Liver (tissue), 3 donors: ENCODE results near the gene HMX3.

Source experiments
- FOXA1 ChIP-seq: IDR thresholded peaks from 2 replicates; pipeline ENCODE4 v1.6.1; 2016; ENCODE audit warnings: antibody characterized with exemption
- FOXA2 ChIP-seq: IDR thresholded peaks from 2 replicates; pipeline ENCODE4 v1.6.1; 2016; ENCODE audit warnings: antibody characterized with exemption
- GABPA ChIP-seq, 2 donors: IDR thresholded peaks in 1 of 2; conservative IDR thresholded peaks in 1 of 2; 2 replicates each; pipeline ENCODE4 v1.6.1; 2016; ENCODE audit warnings: antibody characterized with exemption in 2 of 2, mild to moderate bottlenecking in 1 of 2, moderate library complexity in 1 of 2
- JUND ChIP-seq, 2 donors: IDR thresholded peaks; 2 replicates each; pipeline ENCODE4 v1.6.1; 2016; ENCODE audit warnings: antibody characterized with exemption in 2 of 2
- NR2F2 ChIP-seq: IDR thresholded peaks from 2 replicates; pipeline ENCODE4 v1.6.1; 2016; ENCODE audit warnings: antibody characterized with exemption
- RAD21 ChIP-seq, 2 donors: IDR thresholded peaks; 2 replicates each; pipeline ENCODE4 v1.6.1; 2016; ENCODE audit warnings: antibody characterized with exemption in 2 of 2, mild to moderate bottlenecking in 2 of 2
- RXRA ChIP-seq, 2 donors: IDR thresholded peaks; 2 replicates each; pipeline ENCODE4 v1.6.1; 2017 to 2018; ENCODE audit warnings: antibody characterized with exemption in 2 of 2, mild to moderate bottlenecking in 1 of 2
- SP1 ChIP-seq: IDR thresholded peaks from 2 replicates; pipeline ENCODE4 v1.6.1; 2018; ENCODE audit warnings: antibody characterized with exemption, mild to moderate bottlenecking
- TAF1 ChIP-seq: conservative IDR thresholded peaks from 2 replicates; pipeline ENCODE4 v1.6.1; 2016; ENCODE audit warnings: antibody characterized with exemption, mild to moderate bottlenecking
- YY1 ChIP-seq: IDR thresholded peaks from 2 replicates; pipeline ENCODE4 v1.6.1; 2016; ENCODE audit warnings: antibody characterized with exemption, mild to moderate bottlenecking
- TF ChIP-seq, protein P1 (sequence below): IDR thresholded peaks from 2 replicates; pipeline ENCODE4 v1.6.1; 2016; ENCODE audit warnings: antibody characterized with exemption, mild to moderate bottlenecking
- TF ChIP-seq, protein P2 (sequence below): fragments of 150-350 bp; IDR thresholded peaks from 2 replicates; pipeline ENCODE4 v1.5.1; 2017; ENCODE audit warnings: improper control_type of control experiment, low read depth, low read length; ENCODE audit not compliant: missing input control
- TF ChIP-seq, protein P3 (sequence below): IDR thresholded peaks from 2 replicates; pipeline ENCODE4 v1.6.1; 2016; ENCODE audit warnings: antibody characterized with exemption
- TF ChIP-seq, protein P4 (sequence below): IDR thresholded peaks from 2 replicates; pipeline ENCODE4 v1.6.1; 2016; ENCODE audit warnings: antibody characterized with exemption
- donor health status: healthy.
- donor health status: healthy.

DNA sequence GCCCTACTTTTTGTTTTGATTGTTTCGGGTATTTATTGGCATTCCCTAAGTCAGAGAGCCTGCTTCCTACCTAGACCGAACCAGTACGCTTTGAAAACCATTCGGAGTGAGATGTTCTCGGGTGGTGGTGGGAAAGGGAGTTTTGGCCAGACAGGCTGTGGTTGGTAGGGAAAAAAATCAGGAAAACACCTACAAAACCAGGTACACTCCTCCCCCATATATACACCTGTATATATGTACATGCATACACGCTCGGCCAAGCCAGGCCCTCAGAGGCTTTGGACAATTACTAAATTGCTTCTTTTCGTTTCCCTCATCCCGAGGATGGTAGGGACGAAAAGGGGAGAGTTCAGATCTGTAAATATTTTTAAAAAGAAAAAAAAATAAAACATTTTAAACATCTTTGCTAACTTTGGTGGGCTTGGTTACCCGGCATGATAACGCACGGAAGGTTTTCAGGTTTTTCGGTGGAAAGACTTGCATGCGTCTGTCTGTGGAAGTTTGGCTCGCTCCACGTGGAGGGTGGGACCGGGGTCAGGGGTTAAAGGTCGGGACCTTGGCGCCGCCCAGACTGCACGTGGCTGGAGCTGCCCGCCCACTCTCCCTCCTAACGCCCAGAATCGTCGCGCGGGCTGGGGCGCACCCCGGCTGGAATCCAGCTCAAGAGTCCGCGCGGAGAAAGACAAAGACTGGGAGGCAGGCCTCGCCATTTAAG, 14.7 kb downstream of the HMX3 start:
- TF ChIP-seq JUND (IDR thresholded peaks at IDR 0.05) (no peak), YY1 (no peak), FOXA1 (no peak), NR2F2 (peak; percentile 27), RXRA (IDR thresholded peaks at IDR 0.05) (no peak), RAD21 (IDR thresholded peaks at IDR 0.05) (no peak), GABPA (IDR thresholded peaks at IDR 0.05 in 1 of 2, conservative IDR thresholded peaks at IDR 0.05 in 1 of 2) (no peak), TAF1 (no peak), FOXA2 (no peak), SP1 (no peak)
- TF ChIP-seq, protein P1, sequence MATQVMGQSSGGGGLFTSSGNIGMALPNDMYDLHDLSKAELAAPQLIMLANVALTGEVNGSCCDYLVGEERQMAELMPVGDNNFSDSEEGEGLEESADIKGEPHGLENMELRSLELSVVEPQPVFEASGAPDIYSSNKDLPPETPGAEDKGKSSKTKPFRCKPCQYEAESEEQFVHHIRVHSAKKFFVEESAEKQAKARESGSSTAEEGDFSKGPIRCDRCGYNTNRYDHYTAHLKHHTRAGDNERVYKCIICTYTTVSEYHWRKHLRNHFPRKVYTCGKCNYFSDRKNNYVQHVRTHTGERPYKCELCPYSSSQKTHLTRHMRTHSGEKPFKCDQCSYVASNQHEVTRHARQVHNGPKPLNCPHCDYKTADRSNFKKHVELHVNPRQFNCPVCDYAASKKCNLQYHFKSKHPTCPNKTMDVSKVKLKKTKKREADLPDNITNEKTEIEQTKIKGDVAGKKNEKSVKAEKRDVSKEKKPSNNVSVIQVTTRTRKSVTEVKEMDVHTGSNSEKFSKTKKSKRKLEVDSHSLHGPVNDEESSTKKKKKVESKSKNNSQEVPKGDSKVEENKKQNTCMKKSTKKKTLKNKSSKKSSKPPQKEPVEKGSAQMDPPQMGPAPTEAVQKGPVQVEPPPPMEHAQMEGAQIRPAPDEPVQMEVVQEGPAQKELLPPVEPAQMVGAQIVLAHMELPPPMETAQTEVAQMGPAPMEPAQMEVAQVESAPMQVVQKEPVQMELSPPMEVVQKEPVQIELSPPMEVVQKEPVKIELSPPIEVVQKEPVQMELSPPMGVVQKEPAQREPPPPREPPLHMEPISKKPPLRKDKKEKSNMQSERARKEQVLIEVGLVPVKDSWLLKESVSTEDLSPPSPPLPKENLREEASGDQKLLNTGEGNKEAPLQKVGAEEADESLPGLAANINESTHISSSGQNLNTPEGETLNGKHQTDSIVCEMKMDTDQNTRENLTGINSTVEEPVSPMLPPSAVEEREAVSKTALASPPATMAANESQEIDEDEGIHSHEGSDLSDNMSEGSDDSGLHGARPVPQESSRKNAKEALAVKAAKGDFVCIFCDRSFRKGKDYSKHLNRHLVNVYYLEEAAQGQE = no peak
- TF ChIP-seq, protein P2, sequence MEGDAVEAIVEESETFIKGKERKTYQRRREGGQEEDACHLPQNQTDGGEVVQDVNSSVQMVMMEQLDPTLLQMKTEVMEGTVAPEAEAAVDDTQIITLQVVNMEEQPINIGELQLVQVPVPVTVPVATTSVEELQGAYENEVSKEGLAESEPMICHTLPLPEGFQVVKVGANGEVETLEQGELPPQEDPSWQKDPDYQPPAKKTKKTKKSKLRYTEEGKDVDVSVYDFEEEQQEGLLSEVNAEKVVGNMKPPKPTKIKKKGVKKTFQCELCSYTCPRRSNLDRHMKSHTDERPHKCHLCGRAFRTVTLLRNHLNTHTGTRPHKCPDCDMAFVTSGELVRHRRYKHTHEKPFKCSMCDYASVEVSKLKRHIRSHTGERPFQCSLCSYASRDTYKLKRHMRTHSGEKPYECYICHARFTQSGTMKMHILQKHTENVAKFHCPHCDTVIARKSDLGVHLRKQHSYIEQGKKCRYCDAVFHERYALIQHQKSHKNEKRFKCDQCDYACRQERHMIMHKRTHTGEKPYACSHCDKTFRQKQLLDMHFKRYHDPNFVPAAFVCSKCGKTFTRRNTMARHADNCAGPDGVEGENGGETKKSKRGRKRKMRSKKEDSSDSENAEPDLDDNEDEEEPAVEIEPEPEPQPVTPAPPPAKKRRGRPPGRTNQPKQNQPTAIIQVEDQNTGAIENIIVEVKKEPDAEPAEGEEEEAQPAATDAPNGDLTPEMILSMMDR = no peak
- TF ChIP-seq, protein P3, sequence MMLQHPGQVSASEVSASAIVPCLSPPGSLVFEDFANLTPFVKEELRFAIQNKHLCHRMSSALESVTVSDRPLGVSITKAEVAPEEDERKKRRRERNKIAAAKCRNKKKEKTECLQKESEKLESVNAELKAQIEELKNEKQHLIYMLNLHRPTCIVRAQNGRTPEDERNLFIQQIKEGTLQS = no peak
- TF ChIP-seq, protein P4, sequence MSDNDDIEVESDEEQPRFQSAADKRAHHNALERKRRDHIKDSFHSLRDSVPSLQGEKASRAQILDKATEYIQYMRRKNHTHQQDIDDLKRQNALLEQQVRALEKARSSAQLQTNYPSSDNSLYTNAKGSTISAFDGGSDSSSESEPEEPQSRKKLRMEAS = no peak
